ENCODE results near the gene TSPAN5.
"Not testable (repeated sequence)": the region's sequence is repeated elsewhere in the genome, so short reads cannot be mapped to it uniquely, and the experiment has no call there.

The TSPAN5 gene

DNA sequence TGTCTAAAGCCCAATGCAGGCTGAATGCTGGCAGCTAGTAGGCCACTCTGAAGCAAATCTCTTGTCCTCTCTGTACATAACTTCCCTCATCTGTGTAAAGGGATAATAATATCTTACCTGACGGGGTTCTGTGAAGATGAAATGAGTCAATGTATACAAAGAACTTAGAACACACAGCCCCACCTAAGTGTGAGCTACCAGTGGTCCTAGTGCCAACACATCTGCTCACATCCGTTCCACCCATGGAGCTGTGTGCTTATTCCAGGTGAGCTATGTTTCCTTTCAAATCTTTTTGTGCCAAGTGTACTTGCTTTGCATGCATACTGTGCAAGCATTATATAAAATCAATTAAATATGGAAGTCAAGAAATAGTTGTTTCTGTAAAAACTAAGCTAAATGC is 116.4 kb downstream of the TSPAN5 start:
- no peak for DNase-seq

GRCh38 chr4:98540803-98541202 is 117.6 kb downstream of the TSPAN5 start:
- DNase-seq = no peak

GRCh38 chr4:98539741-98540140 is 118.7 kb downstream of the TSPAN5 start:
- DNase-seq = no peak

- no peak for DNase-seq
These were observed 119.1 kb downstream of the TSPAN5 start for GRCh38 chr4:98539299-98539698.

DNA sequence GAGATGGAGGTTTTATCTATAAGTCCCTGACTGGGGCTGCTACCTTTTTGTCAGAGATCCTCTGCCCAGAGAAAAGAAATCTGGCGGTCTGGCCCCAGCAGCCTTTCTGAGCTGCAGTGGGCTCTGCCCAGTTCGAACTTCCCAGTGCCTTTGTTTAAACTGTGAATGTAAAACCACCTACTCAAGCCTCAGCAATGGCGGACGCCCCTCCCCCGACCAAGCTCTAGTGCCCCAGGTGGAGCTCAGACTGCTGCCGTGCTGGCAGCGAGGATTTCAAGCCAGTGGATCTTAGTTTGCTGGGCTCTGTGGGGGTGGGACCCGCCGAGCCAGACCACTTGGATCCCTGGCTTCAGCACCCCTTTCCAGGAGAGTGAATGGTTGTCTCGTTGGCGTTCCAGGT is 121.8 kb downstream of the TSPAN5 start:
- no peak for DNase-seq

- not testable (repeated sequence) for DNase-seq
These were observed 124.3 kb downstream of the TSPAN5 start for GRCh38 chr4:98534146-98534545.

GRCh38 chr4:98530572-98530971 is 127.8 kb downstream of the TSPAN5 start:
- no peak for DNase-seq

DNA sequence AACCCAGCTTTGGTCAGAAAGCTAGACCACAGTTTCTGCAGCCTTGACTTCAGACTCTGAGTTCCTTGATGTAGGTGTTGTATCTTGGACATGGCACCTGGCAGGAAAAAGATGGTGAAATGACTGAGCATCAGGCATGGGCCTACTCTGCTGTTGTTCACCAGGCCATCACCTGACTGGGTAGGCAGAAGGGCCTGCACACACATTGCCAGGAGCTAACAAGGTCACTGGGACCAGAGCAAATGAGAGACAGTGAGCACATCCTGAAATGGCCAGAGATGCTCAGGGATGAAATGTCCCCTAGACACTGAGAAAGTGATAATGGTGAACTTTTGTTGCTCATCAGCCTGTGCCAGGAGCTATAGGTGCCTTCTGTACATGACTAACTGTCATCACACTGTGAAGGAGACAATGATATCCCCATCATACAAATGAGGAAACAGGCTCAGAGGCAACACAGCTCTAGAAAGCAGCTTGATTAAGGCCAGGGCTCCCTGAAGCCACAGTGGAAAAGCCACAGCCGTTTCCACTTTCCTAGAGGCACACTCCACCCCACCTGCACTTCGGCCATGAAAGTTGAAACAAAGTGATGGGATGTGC is 128.3 kb downstream of the TSPAN5 start:
- DNase-seq = no peak

DNA sequence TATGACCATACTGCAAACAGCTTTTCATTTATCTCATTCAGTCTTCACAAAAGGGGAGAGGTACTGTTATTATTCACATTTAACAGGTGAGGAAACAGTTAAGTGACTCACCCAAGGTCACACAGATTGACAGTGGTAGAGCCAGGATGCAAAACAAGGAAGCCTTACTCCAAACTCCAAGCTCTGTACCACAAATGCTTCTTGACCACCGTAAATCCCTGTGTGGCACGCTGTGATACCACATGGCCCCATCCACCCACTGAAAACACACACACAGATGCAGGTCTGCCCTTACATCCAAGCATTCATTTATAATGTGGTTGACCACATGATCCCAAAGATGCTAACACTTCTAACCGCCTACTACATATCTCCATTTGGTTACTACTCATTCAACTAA is 129.5 kb downstream of the TSPAN5 start:
- DNase-seq = no peak

DNA sequence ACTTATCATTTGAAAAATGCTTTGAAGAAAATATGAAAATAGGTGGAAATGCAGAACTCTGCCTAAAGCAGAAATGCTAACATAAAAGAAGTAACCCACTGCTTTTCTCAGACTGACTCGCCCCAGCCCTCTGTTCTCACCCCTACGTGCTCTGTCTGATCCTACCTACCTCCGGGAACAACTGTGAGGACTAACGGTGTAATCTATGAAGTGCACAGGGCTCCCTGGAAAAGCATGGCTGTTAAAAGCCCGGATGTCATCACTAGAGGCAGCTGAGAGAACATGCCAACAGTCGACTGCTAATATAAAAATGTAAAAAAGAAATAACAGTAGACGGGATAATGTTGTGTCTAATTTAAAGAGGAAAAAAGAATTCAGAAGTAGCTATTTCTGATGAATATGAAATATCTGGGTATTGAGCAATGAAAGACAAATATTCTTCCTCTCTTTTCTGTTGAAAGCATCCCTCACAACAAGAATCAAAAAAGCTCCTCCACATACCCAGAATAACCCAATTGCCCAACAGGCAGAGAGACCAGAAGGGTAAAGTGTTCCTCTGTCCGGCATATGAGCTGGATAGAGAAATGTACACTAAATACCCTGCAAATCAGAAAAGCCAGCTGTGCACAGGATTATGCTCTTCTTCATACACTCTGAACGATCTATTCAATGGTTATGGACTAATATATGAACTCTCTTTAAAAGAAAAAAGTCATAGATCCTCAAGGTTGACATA is 130.7 kb downstream of the TSPAN5 start:
- DNase-seq = no peak

DNA sequence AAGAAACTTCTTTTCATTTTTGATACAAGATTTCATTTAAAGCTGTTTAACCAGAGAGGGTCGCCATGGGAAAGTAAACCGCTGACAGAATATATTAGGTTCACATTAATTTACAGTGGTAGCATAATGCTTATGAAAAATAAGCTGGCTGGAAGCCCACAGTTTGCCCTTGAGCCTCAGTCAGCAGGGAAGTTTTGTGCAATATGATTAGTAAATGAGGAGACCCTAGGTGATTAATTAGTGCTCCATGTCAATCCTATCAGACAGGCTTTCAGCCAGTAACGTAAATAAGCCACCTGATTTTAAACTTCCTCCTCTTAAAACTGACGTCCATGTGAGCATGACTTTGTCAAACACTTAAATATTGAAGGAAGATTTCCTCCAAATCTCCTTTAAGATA is 134.2 kb downstream of the TSPAN5 start:
- DNase-seq = no peak

- no peak for DNase-seq
These were observed 135.6 kb downstream of the TSPAN5 start for GRCh38 chr4:98522636-98523395.

GRCh38 chr4:98522062-98522461 is 136.3 kb downstream of the TSPAN5 start:
- no peak for DNase-seq

- no peak for DNase-seq
These were observed 136.9 kb downstream of the TSPAN5 start for GRCh38 chr4:98521486-98521885.

- DNase-seq = no peak
These were observed 139.0 kb downstream of the TSPAN5 start for GRCh38 chr4:98519268-98519977.

GRCh38 chr4:98518559-98519267 is 139.7 kb downstream of the TSPAN5 start:
- DNase-seq = no peak

DNA sequence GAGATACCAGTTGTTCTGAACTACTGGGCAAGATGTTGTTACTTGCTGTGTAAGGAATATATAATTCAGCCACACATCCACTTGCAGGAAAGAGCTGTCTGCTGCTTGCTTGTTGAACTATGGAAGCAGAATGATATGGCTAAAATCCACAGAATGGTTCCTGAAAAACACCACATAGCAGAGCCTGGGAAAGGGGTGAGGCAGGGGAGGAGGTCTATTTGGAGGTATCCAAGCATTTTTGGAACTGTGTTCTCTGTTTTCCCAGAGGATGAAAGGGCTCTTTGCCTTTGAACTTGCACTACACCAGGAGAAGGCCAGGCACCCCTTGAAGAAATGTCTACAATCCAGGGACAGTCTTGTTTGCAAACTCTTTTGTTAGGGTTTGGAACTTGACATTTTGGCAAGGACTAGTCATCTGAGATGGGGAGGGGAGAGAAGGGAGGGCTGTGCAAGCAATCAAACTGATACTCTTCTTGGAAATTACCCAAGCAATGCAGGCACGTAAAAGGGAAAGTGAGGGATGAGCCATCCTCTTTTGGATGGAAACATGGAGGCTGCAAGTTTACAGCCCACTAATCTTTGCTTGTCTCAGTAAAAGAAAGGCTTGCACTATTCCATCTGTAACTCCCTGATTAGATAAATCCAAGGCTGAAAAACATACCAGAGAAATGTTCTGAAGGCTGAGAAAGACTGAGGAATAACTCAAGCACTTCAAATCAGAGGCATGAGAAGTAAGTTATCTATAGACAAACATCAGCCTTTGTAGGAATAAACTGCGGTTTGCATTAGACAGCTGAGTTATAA is 141.0 kb downstream of the TSPAN5 start:
- no peak for DNase-seq

- no peak for DNase-seq
These were observed 141.8 kb downstream of the TSPAN5 start for GRCh38 chr4:98516441-98517217.

DNA sequence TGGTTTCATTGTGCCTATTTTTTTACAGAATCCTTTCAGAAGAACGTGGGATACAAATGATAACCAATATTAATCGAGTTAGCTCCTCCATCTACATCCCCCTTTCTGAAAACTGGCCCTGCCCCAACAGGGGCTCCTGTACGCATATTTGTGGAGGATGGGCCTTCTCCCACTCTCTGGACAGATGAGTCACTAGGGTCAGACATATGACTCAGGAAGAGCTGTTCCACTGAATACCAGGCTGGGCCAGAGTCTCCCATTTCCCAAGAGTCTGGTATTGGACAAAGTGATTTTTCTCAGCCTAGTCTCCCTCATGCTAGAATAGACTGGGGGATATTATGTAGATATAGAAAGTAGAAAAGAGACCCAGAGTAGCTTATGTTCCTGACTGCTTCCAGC is 142.4 kb downstream of the TSPAN5 start:
- no peak for DNase-seq

- DNase-seq = no peak
These were observed 143.0 kb downstream of the TSPAN5 start for GRCh38 chr4:98515470-98515809.

Measured in GOT3 (cell line).